ENCODE data around the gene AGBL5. TPM values are rescaled to one million over a fixed set of nuclear protein-coding genes. Genes with fewer than 3 reads are reported as not detected.

Gene AGBL5, protein sequence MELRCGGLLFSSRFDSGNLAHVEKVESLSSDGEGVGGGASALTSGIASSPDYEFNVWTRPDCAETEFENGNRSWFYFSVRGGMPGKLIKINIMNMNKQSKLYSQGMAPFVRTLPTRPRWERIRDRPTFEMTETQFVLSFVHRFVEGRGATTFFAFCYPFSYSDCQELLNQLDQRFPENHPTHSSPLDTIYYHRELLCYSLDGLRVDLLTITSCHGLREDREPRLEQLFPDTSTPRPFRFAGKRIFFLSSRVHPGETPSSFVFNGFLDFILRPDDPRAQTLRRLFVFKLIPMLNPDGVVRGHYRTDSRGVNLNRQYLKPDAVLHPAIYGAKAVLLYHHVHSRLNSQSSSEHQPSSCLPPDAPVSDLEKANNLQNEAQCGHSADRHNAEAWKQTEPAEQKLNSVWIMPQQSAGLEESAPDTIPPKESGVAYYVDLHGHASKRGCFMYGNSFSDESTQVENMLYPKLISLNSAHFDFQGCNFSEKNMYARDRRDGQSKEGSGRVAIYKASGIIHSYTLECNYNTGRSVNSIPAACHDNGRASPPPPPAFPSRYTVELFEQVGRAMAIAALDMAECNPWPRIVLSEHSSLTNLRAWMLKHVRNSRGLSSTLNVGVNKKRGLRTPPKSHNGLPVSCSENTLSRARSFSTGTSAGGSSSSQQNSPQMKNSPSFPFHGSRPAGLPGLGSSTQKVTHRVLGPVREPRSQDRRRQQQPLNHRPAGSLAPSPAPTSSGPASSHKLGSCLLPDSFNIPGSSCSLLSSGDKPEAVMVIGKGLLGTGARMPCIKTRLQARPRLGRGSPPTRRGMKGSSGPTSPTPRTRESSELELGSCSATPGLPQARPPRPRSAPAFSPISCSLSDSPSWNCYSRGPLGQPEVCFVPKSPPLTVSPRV
- 10 to 100 TPM; 12.1 to 14.4 (median 14.3) TPM for total RNA-seq

DNA sequence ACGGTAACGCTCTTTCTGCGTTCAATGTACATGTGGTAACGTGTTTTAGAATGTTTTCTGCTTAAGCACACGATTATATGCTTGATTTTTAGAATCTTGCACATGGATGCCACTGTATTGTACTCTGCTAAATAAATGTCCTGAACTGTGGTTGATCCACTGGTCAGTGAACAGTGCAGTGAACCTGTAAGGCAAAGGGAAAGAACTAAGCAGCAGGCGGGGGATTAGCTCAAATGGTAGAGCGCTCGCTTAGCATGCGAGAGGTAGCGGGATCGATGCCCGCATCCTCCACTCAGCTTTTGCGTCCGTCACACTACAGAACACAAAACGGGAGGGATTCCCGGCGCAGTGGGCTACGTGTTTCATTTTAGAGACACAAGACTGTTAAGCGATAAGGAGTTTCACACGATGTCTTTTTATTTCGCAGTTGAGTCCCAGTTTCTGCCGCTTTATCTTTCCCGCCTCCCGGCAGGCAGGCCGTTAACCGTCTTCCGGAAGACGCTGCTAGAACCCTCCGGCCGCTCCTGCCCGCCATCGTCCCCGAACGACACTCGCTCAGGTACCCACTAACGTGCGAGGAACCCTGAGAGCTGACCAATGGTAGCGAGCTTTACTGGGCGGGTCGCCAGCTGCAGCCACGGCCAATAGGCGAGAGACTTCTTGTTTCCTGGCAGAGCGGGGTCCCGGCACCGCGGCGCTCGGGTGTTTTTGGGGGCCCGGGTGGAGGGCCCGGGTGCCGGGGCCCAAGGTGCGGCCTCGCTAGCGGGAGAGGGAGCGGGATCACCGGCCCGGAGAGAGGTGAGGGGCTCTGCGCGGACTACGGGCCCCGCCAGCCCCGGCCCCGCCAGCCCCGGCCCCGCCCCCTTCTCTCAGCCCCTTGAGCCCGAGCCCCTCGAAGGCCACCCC lies at the start of gene AGBL5:
AGBL5 (plus strand) TSS at position 673 of the 906 bp plus-strand sequence. CDS start 1,291 bp downstream, outside the sequence.
- Histone ChIP-seq H3K9me3 (no peaks in the 10 kb centered on the region), H3K4me3 (peak within 1 kb of the TSS; percentile 82 to 99 (median 94)), H3K27ac (peak within 1 kb of the TSS; percentile 83 to 98 (median 94)), H3K4me1 (peaks cover 0 to 19% (median 11%) of the 10 kb centered on the region in 4 donors), H3K36me3 (peaks cover 0 to 31% (median 0%) of the 10 kb centered on the region in 3 donors), H3K27me3 (no peaks in the 10 kb centered on the region)
- DNase-seq (ENCODE audit: low spot score in 2 of 2): peak; percentile 94 to 98
- 1% methylated on average over 42 to 54 of the region's 67 CpGs for WGBS, 2 donors
- TF ChIP-seq, protein P1, sequence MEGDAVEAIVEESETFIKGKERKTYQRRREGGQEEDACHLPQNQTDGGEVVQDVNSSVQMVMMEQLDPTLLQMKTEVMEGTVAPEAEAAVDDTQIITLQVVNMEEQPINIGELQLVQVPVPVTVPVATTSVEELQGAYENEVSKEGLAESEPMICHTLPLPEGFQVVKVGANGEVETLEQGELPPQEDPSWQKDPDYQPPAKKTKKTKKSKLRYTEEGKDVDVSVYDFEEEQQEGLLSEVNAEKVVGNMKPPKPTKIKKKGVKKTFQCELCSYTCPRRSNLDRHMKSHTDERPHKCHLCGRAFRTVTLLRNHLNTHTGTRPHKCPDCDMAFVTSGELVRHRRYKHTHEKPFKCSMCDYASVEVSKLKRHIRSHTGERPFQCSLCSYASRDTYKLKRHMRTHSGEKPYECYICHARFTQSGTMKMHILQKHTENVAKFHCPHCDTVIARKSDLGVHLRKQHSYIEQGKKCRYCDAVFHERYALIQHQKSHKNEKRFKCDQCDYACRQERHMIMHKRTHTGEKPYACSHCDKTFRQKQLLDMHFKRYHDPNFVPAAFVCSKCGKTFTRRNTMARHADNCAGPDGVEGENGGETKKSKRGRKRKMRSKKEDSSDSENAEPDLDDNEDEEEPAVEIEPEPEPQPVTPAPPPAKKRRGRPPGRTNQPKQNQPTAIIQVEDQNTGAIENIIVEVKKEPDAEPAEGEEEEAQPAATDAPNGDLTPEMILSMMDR (IDR thresholded peaks at IDR 0.05): peak in 1 of 5 experiments; percentile 13
- peak; percentile 27 to 78 for TF ChIP-seq POLR2A (IDR thresholded peaks at IDR 0.05)
- TF ChIP-seq EP300 (IDR thresholded peaks at IDR 0.05): peak; percentile 5 to 86

- TF ChIP-seq, protein P1 (IDR thresholded peaks at IDR 0.05): no peak
- TF ChIP-seq EP300 (IDR thresholded peaks at IDR 0.05): no peak
- TF ChIP-seq POLR2A (IDR thresholded peaks at IDR 0.05): no peak
- Histone ChIP-seq H3K27me3 (no peaks in the 10 kb centered on the region), H3K36me3 (no peaks in the 10 kb centered on the region), H3K27ac (no peak overlapping the region), H3K9me3 (no peaks in the 10 kb centered on the region), H3K4me1 (no peaks in the 10 kb centered on the region), H3K4me3 (no peak overlapping the region)
- WGBS, 2 donors: 64 to 69% methylated on average over 5 of the region's 5 CpGs
- no peak for DNase-seq (ENCODE audit: low spot score in 2 of 2)
Measured at GRCh38 chr2:27001950-27002349, 49.5 kb upstream of the AGBL5 start.

- Histone ChIP-seq H3K36me3 (no peaks in the 10 kb centered on the region), H3K27me3 (no peaks in the 10 kb centered on the region), H3K9me3 (no peaks in the 10 kb centered on the region), H3K4me1 (no peaks in the 10 kb centered on the region), H3K27ac (no peak overlapping the region), H3K4me3 (no peak overlapping the region)
- 81 to 85% methylated on average over 4 of the region's 4 CpGs for WGBS, 2 donors
- no peak for TF ChIP-seq POLR2A (IDR thresholded peaks at IDR 0.05)
- no peak for TF ChIP-seq EP300 (IDR thresholded peaks at IDR 0.05)
- no peak for DNase-seq (ENCODE audit: low spot score in 2 of 2)
Measured at GRCh38 chr2:27003007-27003406, 48.5 kb upstream of the AGBL5 start.

DNA sequence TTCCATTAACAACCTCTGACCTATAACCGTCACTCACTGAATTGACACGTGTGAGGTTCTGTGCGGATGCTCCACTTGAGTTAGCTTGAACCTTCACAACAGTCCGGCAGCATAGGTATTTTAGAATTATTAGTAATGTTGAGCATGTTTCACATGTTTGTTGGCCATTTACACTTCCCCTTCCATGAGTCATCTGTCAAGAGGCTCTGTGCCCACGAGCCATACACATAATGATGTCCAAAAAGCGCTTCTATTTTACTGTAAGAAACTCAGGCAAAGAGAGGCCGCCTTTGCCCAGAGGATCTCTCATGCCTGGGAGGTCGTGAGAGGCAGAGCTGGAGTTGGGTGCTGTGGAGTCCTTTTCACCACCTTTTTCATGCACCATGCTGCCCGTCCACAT lies 47.6 kb upstream of the AGBL5 start:
- H3K27me3 ChIP-seq: no peaks in the 10 kb centered on the region
- WGBS, 2 donors: 74 to 81% methylated on average over 9 of the region's 9 CpGs
- no peaks in the 10 kb centered on the region for H3K9me3 ChIP-seq
- DNase-seq (ENCODE audit: low spot score in 2 of 2): no peak
- no peaks in the 10 kb centered on the region for H3K36me3 ChIP-seq
- no peaks in the 10 kb centered on the region for H3K4me1 ChIP-seq
- H3K4me3 ChIP-seq: no peak overlapping the region
- no peak overlapping the region for H3K27ac ChIP-seq
- TF ChIP-seq EP300 (IDR thresholded peaks at IDR 0.05) (no peak), POLR2A (IDR thresholded peaks at IDR 0.05) (no peak)
- TF ChIP-seq, protein P1 (IDR thresholded peaks at IDR 0.05): no peak
